HUDEP-2 (cell line): ENCODE measurements around the gene COL5A1.

Experiments
- DNase-seq, 76 experiments: peaks; one replicate each; lab custom pipeline; 2025; ENCODE audit not compliant: unreplicated experiment in 76 of 76; lab: John Stamatoyannopoulos, UW

Gene COL5A1

GRCh38 chr9:134737842-134738580 lies 96.4 kb downstream of the COL5A1 start:
- DNase-seq = no peak

GRCh38 chr9:134738869-134739659 lies 97.5 kb downstream of the COL5A1 start:
- peak in 14 of 76 experiments; percentile 2 to 36 (median 13) for DNase-seq

GRCh38 chr9:134739660-134739968 lies 98.0 kb downstream of the COL5A1 start:
- DNase-seq = no peak

GRCh38 chr9:134740071-134740470 lies 98.5 kb downstream of the COL5A1 start:
- DNase-seq = no peak

GRCh38 chr9:134741846-134742245 lies 100.2 kb downstream of the COL5A1 start:
- DNase-seq = no peak

- DNase-seq = no peak
These were observed 101.4 kb downstream of the COL5A1 start for GRCh38 chr9:134742822-134743535.

GRCh38 chr9:134743853-134744252 lies 102.2 kb downstream of the COL5A1 start:
- no peak for DNase-seq

- DNase-seq = no peak
These were observed 103.0 kb downstream of the COL5A1 start for GRCh38 chr9:134744385-134745295.

- DNase-seq = no peak
These were observed 106.4 kb downstream of the COL5A1 start for GRCh38 chr9:134747951-134748489.

GRCh38 chr9:134748591-134748990 lies 107.0 kb downstream of the COL5A1 start:
- DNase-seq = no peak

GRCh38 chr9:134750450-134751155 lies 109.0 kb downstream of the COL5A1 start:
- no peak for DNase-seq

- no peak for DNase-seq
These were observed 110.0 kb downstream of the COL5A1 start for GRCh38 chr9:134751622-134752021.

GRCh38 chr9:134752471-134753168 lies 111.0 kb downstream of the COL5A1 start:
- DNase-seq = no peak

- no peak for DNase-seq
These were observed 111.6 kb downstream of the COL5A1 start for GRCh38 chr9:134753191-134753590.

- DNase-seq = no peak
These were observed 113.8 kb downstream of the COL5A1 start for GRCh38 chr9:134755221-134755907.

- no peak for DNase-seq
These were observed 114.5 kb downstream of the COL5A1 start for GRCh38 chr9:134756098-134756497.

GRCh38 chr9:134757216-134757975 lies 115.8 kb downstream of the COL5A1 start:
- DNase-seq = no peak
